GM19099 (cell line): ENCODE data around the gene IFIT3.

Experiments
- POLR2A ChIP-seq: IDR thresholded peaks from 3 replicates; pipeline ENCODE4 v1.6.1; 2011; ENCODE audit warnings: low read depth; ENCODE audit not compliant: insufficient read length; ENCODE audit errors: extremely low read depth

The IFIT3 gene

DNA sequence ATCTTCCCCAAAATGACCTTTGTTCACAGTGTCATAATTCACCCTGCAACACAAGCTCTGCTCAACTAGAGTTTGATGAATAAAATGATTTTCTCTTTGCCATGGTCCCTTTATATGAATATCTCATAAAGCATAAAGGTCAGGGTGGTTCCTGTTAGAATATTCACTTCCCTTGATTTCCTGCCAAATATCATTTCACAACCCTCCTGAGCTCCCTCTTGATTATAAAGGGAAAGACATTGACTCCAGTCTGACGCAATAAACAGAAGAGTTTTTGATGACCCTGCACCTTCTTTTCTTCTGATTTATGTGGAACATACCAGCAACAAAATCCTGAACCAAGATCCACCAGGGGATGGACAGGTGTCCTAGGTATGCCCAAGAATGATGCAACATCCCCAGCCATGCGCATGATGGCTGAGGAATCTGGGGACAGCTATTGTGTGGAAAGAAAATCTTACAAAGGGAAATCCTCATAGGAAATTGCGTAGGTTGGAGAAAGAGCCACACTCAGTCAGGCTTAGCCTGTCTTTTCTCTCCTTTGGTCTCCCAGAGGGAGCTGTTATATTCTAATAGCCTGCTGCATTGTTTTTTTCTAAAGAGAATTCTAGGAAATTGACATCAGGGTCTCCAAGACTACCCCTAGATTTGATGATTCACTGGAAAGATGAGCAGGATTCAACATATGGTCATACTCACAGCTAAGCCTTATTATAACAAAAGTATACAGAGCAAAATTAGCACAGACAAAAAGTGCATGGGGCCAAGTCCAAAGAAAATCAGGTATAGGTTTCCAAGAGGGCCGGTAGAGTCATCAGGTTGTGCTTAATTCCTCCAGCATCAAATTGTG, 18.8 kb downstream of the IFIT3 start:
- TF ChIP-seq POLR2A: no peak

DNA sequence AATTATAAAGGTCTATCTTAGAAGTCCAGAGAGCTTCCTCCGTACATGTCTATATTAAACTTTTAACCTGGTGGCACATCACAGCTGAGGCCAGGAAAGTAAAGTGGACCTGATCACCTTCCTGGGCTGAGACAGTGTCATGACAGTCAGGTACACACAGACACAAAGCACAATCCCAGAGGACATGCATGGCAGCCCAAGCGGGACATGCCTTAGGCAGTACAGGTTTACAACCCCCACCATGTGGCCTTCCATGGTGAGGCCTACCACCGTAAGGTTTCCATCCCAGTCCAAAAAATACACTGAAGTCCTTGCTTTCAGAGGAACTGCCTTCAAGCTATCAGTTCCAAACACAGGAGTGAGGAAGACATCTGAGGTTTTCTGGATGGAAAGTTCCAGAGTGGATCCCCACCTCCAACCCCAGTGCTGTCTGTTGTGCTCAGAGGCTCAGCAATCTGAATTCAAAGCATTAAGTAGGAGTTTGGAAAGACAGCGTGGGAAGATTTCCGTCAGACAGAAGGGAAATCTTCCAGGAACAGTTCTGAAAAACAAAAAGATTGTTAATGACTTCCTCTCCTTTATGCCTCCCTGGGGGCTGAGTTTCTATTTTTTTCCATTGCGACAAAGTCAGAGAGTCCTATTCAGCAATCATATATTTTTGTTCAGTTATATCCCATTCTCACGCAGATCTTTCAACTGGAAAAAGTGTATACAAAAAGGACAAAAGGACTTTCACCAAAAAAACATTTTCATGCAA, 20.1 kb downstream of the IFIT3 start:
- no peak for TF ChIP-seq POLR2A

DNA sequence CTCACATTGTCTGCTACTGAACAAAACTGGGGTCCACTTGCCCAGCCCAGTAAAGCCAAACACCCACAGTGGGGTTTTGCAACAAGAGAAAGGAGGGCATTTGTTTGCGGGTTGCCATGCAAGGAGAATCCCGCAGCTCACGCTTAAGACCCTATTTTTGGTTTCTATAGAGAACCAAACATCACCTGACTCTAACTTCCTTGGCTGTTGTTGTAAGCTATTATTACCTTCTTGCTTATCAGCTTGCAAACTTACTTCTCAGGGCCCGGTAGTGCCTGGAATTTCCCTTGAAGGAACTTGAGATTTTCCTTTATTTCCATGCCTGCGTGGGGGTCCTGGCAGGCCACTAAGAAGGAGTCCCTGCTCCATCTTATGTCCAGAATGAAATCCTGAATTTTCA, 20.7 kb downstream of the IFIT3 start:
- no peak for TF ChIP-seq POLR2A

DNA sequence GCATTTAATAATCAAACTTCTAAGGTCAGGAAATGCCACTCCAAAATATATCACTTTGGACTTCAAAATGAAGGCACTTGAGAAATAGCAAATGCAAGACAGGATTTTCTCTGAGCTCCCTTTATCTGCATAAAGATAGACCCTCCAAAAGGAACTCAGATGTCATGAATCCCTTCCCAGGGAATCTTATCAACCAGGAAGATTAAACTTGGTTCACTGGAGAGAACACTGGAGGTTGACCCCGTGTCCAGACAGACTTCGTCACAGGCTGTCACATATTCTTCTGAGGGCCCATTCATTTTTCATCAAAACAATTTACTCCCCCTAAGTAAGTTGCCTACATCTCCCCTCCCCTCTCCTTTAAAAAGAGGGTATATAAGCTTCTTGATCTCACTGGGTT, 21.2 kb downstream of the IFIT3 start:
- no peak for TF ChIP-seq POLR2A

DNA sequence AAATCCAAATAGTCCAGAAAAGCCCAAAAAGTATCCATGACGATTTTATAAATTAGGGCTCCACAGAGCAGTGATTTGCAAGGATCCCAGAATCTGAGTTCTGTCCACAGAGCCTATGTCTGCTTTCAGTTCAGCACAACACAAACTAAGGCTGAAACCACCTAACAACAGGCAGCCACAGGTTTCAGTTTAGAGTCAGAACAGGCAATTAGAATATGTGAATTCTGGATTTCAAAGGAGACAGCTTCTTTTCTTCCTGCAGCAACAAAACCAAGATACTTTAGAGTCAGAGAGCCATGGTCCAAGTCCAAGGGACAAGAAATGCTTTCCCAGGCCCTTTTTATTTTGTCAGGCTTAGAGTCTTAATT, 23.6 kb downstream of the IFIT3 start:
- no peak for TF ChIP-seq POLR2A

DNA sequence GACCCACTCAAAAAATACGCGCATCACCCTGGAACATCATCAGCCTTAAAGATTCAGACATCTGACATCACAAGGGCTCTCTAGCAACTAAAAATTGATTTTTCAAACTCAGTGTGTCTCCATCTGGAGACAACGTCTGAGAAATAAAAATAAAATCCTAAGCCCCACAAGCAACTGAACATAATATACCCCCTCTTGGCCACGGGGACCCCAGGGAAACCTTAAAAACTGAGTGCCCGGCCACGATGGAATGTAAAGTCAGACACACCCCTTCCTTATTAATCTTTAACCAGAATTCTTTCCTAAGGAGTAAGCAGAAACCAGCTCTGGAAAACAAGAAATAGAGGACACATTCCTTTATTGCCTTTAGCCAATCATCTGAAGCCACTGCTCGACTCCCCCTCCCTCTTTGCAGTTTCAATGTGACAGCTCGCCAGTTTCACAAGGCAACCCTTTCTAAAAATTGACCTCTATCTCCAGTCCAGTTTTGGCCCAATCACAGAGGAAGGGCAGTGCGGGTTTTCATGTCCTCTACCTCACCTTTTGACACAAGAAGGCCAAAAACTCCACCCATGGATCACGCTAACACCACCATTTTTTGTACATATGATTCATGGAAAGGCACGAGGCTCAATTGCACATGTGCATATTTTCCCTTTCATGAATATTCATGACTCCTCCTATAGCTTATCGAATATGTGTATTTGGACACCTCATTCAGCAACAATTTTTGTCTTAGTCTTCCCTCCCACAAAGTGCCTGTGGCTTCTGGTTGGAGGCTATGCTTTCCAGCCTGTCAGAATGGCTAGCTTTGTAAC, 24.2 kb downstream of the IFIT3 start:
- TF ChIP-seq POLR2A: no peak

DNA sequence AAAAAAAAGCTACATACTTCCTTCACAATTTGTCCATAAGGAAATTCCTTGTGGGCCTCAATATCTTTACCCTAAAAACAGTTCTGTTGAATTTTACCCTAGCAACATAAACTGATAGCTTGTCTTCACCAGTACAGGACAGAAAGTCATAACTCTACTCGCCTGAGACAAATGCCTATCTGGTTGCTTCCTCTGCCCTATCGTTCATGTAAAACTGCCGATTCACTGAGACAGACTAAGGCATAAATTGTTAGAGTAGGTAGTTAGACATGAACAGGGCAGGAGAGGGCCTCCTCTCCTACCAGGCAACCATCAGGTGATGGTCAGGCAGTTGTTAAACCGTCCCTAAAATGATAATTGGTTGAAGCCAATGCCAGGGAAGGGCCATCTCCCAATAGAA, 25.0 kb downstream of the IFIT3 start:
- TF ChIP-seq POLR2A: no peak

DNA sequence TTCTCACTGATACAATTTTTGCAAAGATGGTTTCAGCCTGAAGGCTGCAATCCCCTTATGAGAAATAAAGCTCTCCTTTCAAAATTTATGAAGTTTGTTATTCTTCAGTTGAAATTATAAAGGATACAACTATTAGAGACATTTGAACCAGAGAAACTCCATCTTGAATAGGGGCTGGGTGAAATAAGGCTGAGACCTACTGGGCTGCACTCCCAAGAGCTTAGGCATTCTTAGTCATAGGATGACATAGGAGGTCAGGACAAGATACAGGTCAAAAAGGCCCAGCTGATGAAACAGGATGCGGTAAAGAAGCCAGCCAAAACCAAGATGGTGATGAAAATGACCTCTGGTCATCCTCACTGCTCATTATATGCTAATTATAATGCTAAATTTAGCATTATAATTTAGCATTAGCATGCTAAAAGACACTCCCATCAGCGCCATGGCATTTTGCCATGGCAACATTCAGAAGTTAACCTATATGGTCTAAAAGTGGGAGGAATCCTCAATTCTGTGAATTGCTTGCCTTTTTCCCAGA, 27.7 kb downstream of the IFIT3 start:
- no peak for TF ChIP-seq POLR2A

DNA sequence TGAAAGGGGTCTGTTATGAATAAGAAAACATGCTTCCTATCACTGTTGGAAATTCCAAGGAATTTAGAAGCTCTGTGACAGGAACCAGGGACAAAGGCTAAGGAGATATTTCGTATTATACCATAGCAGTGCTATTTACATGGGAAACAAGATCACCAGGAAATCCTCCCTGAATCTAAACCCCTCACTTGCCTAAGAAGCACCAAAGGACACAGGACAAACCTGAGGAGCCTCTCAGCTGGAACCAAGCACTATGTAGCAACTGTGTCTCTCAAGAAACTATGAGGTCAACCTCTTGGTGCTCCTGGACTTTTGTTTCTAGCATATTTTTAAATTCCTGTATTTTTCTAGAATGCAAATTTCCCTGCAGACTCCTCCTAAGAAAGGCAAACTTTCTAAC, 29.3 kb downstream of the IFIT3 start:
- TF ChIP-seq POLR2A: no peak

DNA sequence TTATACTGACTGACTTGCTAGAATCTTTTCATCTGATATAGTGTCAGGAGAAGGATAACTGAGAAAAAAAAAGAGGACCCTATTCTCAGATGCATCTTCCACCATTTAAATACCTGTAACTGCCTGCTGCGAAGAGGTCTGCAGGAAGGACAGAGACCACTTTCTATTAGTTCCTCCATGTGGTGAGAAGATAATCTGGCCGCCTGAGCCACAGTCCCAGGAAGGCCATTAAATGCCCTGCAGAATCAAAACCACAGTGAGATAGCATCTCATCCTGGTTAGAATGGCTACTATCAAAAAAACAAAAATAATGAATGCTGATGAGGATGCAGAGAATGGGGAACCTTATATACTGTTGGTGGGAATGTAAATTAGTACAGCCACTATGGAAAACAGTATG, 30.2 kb downstream of the IFIT3 start:
- TF ChIP-seq POLR2A: no peak

DNA sequence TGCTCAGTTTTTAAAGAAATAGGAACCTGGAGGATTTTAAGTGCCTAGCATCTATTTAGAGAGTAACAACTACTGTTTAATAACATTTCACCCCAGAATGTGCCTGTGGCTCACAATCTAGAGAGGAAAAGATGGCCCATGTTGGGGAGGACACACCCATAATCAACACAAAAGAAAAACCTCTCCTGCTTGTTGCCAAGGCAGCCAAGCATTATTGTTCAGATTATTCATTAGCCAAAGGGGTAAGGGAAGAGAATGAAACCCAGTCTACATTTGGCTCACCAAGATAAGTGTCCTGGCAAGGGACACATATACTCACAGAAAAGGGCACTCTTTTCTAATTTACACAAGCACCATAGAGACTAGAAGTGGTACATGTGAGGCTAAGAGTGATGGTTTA, 32.4 kb downstream of the IFIT3 start:
- no peak for TF ChIP-seq POLR2A

DNA sequence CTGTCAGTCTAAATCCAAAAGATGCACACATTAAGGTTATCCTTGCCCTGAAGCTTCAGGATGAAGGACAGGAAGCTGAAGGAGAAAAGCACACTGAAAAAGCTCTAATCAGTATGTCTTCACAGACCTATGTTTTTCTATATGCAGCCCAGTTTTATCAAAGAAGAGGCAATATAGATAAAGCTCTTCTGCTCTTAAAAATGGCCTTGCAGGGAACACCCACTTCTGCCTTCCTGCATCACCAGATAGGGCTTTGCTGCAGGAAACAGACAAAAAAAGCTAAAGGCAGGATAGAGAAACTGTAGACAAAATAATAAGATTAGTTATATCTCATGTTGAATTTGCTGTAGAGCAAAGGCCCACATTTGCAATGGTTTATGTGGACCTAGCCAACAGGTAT, 35.1 kb downstream of the IFIT3 start:
- no peak for TF ChIP-seq POLR2A

DNA sequence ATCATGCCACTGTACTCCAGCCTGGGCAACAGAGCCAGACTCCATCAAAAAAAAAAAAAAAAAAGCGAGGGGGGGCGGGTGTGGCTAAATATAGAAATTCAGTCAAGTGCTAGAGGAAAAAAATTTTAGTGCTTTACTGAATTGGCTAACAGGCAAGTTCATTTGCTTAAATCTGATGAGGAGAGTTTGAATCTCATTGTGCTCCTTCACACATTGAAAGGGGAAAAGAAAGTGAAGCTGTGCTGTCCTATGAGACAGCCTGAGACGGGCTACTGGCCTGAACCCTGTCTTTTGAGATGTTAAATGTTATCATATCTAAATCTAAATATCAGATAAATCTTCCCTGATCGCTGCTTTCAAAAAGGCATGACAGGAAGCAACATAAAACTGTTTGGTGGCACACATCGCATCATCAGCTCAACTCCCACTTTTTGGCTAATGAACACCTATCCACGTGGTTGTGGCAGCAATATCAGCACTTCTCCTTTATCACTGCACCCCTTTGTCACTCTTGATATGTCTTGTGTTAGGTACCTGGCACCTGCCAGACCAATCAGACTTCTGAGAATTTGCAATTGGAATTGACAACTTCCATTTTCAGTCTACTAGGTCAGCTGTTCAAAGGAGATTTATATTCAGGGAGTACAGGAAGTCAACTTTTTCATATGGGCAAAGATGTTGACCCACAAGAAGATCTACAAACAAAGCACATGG, 36.1 kb downstream of the IFIT3 start:
- no peak for TF ChIP-seq POLR2A

DNA sequence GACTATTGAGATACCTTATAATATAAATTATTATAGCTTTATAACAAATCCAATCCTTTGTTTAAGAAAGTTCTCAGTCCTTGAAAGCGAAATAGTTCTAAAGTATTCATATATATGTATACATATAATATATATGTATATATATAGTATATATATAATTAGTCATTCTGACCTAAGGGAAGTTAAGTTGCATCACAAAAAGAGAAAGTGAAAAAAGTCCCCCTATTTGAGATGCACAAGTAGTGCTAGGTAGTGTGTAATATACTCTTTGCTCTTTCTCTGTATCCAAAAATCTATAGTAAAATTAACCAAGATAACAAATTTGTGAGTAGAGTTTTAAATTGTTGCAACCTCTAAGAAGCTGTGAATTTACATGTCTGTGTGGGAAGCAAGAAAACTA, 36.7 kb downstream of the IFIT3 start:
- TF ChIP-seq POLR2A: no peak

DNA sequence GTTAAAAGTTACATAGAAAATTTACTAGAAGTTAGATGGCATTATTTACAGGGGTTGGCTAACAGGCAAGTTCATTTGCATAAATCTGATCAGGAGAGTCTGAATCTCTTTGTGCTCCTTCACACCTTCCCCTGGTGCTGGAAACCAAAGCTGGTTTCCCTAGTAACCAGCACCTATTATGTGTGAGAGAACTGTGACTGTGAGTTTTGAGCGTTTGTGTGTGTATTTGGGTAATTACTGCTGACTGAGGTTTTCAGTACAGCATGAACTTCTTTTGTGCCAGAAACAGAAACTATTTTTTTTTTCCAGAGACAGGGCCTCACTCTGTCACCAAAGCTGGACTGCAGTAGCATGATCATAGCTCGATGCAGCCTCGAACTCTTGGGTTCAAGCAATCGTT, 39.7 kb downstream of the IFIT3 start:
- TF ChIP-seq POLR2A: no peak
